Trophoblast cell (in vitro differentiated cells and primary cell): ENCODE data around the gene CELSR2.

Source experiments
- DNase-seq, 2 donors: peaks; one replicate each; pipeline ENCODE4 v3.0.0-alpha.2; 2016
- H2AFZ ChIP-seq: 2 replicates; pipeline ENCODE4 v1.6.1; 2013; ENCODE audit warnings: low read length, moderate library complexity, mild to moderate bottlenecking; ENCODE audit not compliant: insufficient read depth, poor library complexity
- H2AK5ac ChIP-seq: 2 replicates; pipeline ENCODE4 v1.6.1; 2013; ENCODE audit warnings: mild to moderate bottlenecking, low read length
- H2BK120ac ChIP-seq: 2 replicates; pipeline ENCODE4 v1.6.1; 2013; ENCODE audit warnings: low read length, mild to moderate bottlenecking, moderate library complexity; ENCODE audit not compliant: insufficient read depth, poor library complexity
- H2BK12ac ChIP-seq: 2 replicates; pipeline ENCODE4 v1.6.1; 2013; ENCODE audit warnings: mild to moderate bottlenecking, low read length, moderate library complexity
- H2BK5ac ChIP-seq: 2 replicates; pipeline ENCODE4 v1.6.1; 2013; ENCODE audit warnings: low read length, low read depth, moderate library complexity, mild to moderate bottlenecking; ENCODE audit not compliant: poor library complexity
- H3K14ac ChIP-seq: 2 replicates; pipeline ENCODE4 v1.6.1; 2013; ENCODE audit warnings: mild to moderate bottlenecking, low read length
- H3K18ac ChIP-seq: 2 replicates; pipeline ENCODE4 v1.6.1; 2013; ENCODE audit warnings: mild to moderate bottlenecking, low read length
- H3K23ac ChIP-seq: 2 replicates; pipeline ENCODE4 v1.6.1; 2013; ENCODE audit warnings: low read length
- H3K27ac ChIP-seq: 2 replicates; pipeline ENCODE4 v1.5.1; 2013; ENCODE audit warnings: low read depth, mild to moderate bottlenecking, inconsistent platforms, low read length, moderate library complexity
- H3K27me3 ChIP-seq: 2 replicates; pipeline ENCODE4 v1.6.1; 2013; ENCODE audit warnings: inconsistent platforms, mild to moderate bottlenecking, low read length, moderate library complexity; ENCODE audit not compliant: insufficient read depth
- H3K36me3 ChIP-seq, 2 experiments: 1 replicate in 1 of 2; 2 replicates in 1 of 2; pipeline ENCODE4 v1.6.1; 2013; ENCODE audit warnings: low read length in 2 of 2, mild to moderate bottlenecking in 2 of 2, moderate library complexity in 1 of 2; ENCODE audit not compliant: insufficient read depth in 2 of 2, control insufficient read depth in 1 of 2
- H3K4ac ChIP-seq: 2 replicates; pipeline ENCODE4 v1.6.1; 2013; ENCODE audit warnings: low read depth, mild to moderate bottlenecking, low read length, moderate library complexity
- H3K4me1 ChIP-seq, 2 experiments: 1 replicate in 1 of 2; 2 replicates in 1 of 2; pipeline ENCODE4 v1.6.1; 2013; ENCODE audit warnings: low read length in 2 of 2, mild to moderate bottlenecking in 2 of 2, moderate library complexity in 1 of 2; ENCODE audit not compliant: insufficient read depth in 2 of 2, control insufficient read depth in 1 of 2
- H3K4me2 ChIP-seq: 2 replicates; pipeline ENCODE4 v1.6.1; 2013; ENCODE audit warnings: inconsistent platforms, mild to moderate bottlenecking, low read length, moderate library complexity
- H3K4me3 ChIP-seq: 2 replicates; pipeline ENCODE4 v1.5.1; 2013; ENCODE audit warnings: mild to moderate bottlenecking, low read depth, low read length, inconsistent platforms
- H3K79me1 ChIP-seq: one replicate; pipeline ENCODE4 v1.6.1; 2013; ENCODE audit warnings: low read length
- H3K79me2 ChIP-seq: 2 replicates; pipeline ENCODE4 v1.6.1; 2013; ENCODE audit warnings: low read length, mild to moderate bottlenecking; ENCODE audit not compliant: control insufficient read depth, insufficient read depth, poor library complexity
- H3K9ac ChIP-seq: 2 replicates; pipeline ENCODE4 v1.6.1; 2013; ENCODE audit warnings: mild to moderate bottlenecking, low read length
- H3K9me3 ChIP-seq: 2 replicates; pipeline ENCODE4 v1.6.1; 2013; ENCODE audit warnings: low read depth, mild to moderate bottlenecking, control low read depth, inconsistent platforms, low read length; ENCODE audit not compliant: insufficient read depth
- H4K12ac ChIP-seq: 2 replicates; pipeline ENCODE4 v1.6.1; 2013; ENCODE audit warnings: low read depth, mild to moderate bottlenecking, low read length, moderate library complexity
- H4K8ac ChIP-seq: 2 replicates; pipeline ENCODE4 v1.6.1; 2013; ENCODE audit warnings: low read depth, mild to moderate bottlenecking, low read length, moderate library complexity
- H4K91ac ChIP-seq: one replicate; pipeline ENCODE4 v1.6.1; 2013; ENCODE audit warnings: low read depth, mild to moderate bottlenecking, low read length, moderate library complexity
- WGBS: extraction: QIAGEN DNeasy Blood & Tissue Kit; methylation state at CpG from one replicate; pipeline ENCODE4 v1.1.7; 2013; ENCODE audit warnings: missing lambda C conversion rate; ENCODE audit not compliant: insufficient read length, insufficient coverage; ENCODE audit errors: extremely low coverage; 5-methylcytosine and 5-hydroxymethylcytosine counted together

The CELSR2 gene

DNA sequence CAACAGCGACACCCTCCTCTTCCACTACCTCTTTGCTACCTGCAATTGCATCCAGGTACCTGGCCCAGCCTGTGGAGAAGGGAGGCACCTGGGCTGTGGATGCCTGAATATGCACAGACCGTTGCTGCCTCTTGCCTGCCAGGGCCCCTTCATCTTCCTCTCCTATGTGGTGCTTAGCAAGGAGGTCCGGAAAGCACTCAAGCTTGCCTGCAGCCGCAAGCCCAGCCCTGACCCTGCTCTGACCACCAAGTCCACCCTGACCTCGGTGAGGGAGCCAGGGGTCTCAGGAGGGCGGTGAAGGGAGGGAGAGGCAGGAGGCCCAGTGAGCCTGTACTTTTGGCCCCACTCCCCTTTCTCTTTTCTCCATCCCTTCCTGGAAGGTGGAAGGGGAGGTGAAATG, 22.1 kb downstream of the CELSR2 start:
- peaks cover 14% of the 10 kb centered on the region for H3K9me3 ChIP-seq
- no peak overlapping the region for H2BK5ac ChIP-seq
- no CpG with 5 or more reads among the region's 6 CpGs for WGBS

GRCh38 chr1:109272021-109272799, 22.9 kb downstream of the CELSR2 start:
- no peak overlapping the region for H3K9ac ChIP-seq
- H3K14ac ChIP-seq: peak overlapping the region; percentile 63
- no peak overlapping the region for H3K4me3 ChIP-seq
- no peak overlapping the region for H3K23ac ChIP-seq
- peak overlapping the region; percentile 83 for H4K91ac ChIP-seq
- H4K8ac ChIP-seq: peak overlapping the region; percentile 49
- no peak overlapping the region for H2AFZ ChIP-seq
- no peak overlapping the region for H4K12ac ChIP-seq
- peaks cover 51 to 59% of the 10 kb centered on the region in 2 experiments for H3K36me3 ChIP-seq
- WGBS: no CpG with 5 or more reads among the region's 13 CpGs
- peak overlapping the region; percentile 65 for H2BK120ac ChIP-seq
- peak overlapping the region; percentile 35 for H3K4ac ChIP-seq
- peak overlapping the region; percentile 44 for H2BK5ac ChIP-seq
- H3K4me1 ChIP-seq: peaks cover 30 to 34% of the 10 kb centered on the region in 2 experiments
- H3K79me2 ChIP-seq: peaks cover 4% of the 10 kb centered on the region
- DNase-seq: no peak
- H2BK12ac ChIP-seq: peak overlapping the region; percentile 87
- no peak overlapping the region for H3K4me2 ChIP-seq
- peaks cover 14% of the 10 kb centered on the region for H3K9me3 ChIP-seq
- H3K27me3 ChIP-seq: no peaks in the 10 kb centered on the region
- H2AK5ac ChIP-seq: peak overlapping the region; percentile 75
- H3K79me1 ChIP-seq: peaks cover 37% of the 10 kb centered on the region
- peak overlapping the region; percentile 74 for H3K18ac ChIP-seq
- no peak overlapping the region for H3K27ac ChIP-seq

More for the DNA sequence above, 22.1 kb downstream of the CELSR2 start:
- Histone ChIP-seq H3K9ac (no peak overlapping the region), H2BK12ac (no peak overlapping the region), H3K4me2 (no peak overlapping the region), H3K23ac (no peak overlapping the region), H3K4me3 (no peak overlapping the region), H3K36me3 (peaks cover 54 to 62% of the 10 kb centered on the region in 2 experiments), H3K14ac (no peak overlapping the region), H4K8ac (no peak overlapping the region), H3K27ac (no peak overlapping the region), H3K4ac (no peak overlapping the region), H2AFZ (no peak overlapping the region), H3K79me1 (peaks cover 38% of the 10 kb centered on the region), H2BK120ac (no peak overlapping the region), H4K12ac (no peak overlapping the region), H2AK5ac (no peak overlapping the region), H3K4me1 (peaks cover 28 to 37% of the 10 kb centered on the region in 2 experiments), H4K91ac (peak overlapping the region; percentile 5), H3K18ac (no peak overlapping the region), H3K27me3 (no peaks in the 10 kb centered on the region), H3K79me2 (peaks cover 4% of the 10 kb centered on the region)
- no peak for DNase-seq

DNA sequence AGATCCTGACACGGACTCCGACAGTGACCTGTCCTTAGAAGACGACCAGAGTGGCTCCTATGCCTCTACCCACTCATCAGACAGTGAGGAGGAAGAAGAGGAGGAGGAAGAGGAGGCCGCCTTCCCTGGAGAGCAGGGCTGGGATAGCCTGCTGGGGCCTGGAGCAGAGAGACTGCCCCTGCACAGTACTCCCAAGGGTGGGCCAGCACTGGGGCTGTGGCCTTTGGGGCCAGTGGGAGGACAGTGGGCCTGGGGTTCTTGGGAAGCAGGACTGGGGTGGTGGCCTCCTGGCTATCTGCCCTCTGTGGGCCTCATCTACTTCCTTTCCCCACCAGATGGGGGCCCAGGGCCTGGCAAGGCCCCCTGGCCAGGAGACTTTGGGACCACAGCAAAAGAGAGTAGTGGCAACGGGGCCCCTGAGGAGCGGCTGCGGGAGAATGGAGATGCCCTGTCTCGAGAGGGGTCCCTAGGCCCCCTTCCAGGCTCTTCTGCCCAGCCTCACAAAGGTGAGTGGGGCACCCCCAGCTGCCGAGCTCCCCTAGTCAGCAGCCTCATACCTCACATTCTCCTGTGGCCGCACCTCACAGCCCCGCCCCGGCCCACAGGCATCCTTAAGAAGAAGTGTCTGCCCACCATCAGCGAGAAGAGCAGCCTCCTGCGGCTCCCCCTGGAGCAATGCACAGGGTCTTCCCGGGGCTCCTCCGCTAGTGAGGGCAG, 23.6 kb downstream of the CELSR2 start:
- Histone ChIP-seq H3K36me3 (peaks cover 49 to 58% of the 10 kb centered on the region in 2 experiments), H3K79me2 (peaks cover 4% of the 10 kb centered on the region), H2BK120ac (peak overlapping the region; percentile 65), H3K23ac (no peak overlapping the region), H3K4me3 (no peak overlapping the region), H4K91ac (peak overlapping the region; percentile 83), H3K4me1 (peaks cover 33 to 37% of the 10 kb centered on the region in 2 experiments), H3K4me2 (no peak overlapping the region), H2AFZ (no peak overlapping the region), H3K14ac (peak overlapping the region; percentile 63), H3K9ac (no peak overlapping the region), H3K27ac (no peak overlapping the region), H3K27me3 (no peaks in the 10 kb centered on the region), H3K4ac (peak overlapping the region; percentile 35), H3K79me1 (peaks cover 36% of the 10 kb centered on the region), H4K8ac (peak overlapping the region; percentile 49), H2BK5ac (peak overlapping the region; percentile 44), H3K9me3 (peaks cover 11% of the 10 kb centered on the region), H2AK5ac (peak overlapping the region; percentile 75), H2BK12ac (peak overlapping the region; percentile 87), H4K12ac (peak overlapping the region; percentile 6), H3K18ac (peak overlapping the region; percentile 74)
- WGBS: no CpG with 5 or more reads among the region's 16 CpGs
- DNase-seq: no peak

DNA sequence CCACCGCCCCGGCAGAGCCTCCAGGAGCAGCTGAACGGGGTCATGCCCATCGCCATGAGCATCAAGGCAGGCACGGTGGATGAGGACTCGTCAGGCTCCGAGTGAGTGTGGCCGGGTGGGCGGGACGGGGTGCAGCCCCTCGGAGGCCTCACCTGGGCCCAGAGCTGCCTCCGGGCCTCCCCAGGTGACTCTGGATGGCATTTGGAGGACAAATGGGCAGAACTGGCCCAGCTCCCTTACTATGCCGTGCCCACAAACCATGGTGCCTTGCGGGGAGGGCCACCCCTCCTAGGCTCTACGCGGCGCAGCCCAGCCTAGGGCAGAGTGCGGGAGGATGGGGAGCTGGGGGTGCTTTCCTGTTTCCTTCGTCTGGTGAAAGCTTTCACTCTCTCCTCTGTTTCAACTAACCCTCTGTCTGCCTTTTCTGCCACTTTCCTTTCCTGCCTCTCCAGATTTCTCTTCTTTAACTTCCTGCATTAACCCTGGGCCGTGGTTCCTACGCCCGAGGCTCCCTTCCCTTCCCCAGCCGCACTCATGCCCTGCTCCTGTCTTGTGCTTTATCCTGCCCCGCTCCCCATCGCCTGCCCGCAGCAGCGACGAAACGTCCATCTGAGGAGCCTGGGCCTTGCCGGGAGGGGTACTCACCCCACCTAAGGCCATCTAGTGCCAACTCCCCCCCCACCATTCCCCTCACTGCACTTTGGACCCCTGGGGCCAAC, 24.4 kb downstream of the CELSR2 start:
- no CpG with 5 or more reads among the region's 30 CpGs for WGBS
- peak overlapping the region; percentile 5 for H4K12ac ChIP-seq
- peak overlapping the region; percentile 86 for H2AK5ac ChIP-seq
- peak overlapping the region; percentile 3 for H3K4me2 ChIP-seq
- peaks cover 4% of the 10 kb centered on the region for H3K79me2 ChIP-seq
- peaks cover 4% of the 10 kb centered on the region for H3K9me3 ChIP-seq
- H3K9ac ChIP-seq: no peak overlapping the region
- peak overlapping the region; percentile 53 for H2BK12ac ChIP-seq
- peak overlapping the region; percentile 65 for H2BK120ac ChIP-seq
- peak overlapping the region; percentile 7 for H3K4ac ChIP-seq
- peaks cover 33 to 39% of the 10 kb centered on the region in 2 experiments for H3K4me1 ChIP-seq
- peaks cover 36% of the 10 kb centered on the region for H3K79me1 ChIP-seq
- peak overlapping the region; percentile 42 for H3K18ac ChIP-seq
- no peaks in the 10 kb centered on the region for H3K27me3 ChIP-seq
- peak overlapping the region; percentile 99 for H3K27ac ChIP-seq
- no peak overlapping the region for H3K23ac ChIP-seq
- H2AFZ ChIP-seq: no peak overlapping the region
- peak overlapping the region; percentile 75 for H3K14ac ChIP-seq
- no peak overlapping the region for H3K4me3 ChIP-seq
- peak overlapping the region; percentile 83 for H4K91ac ChIP-seq
- peaks cover 47 to 55% of the 10 kb centered on the region in 2 experiments for H3K36me3 ChIP-seq
- peak overlapping the region; percentile 37 for H2BK5ac ChIP-seq
- peak in 1 of 2 donors; percentile 47 for DNase-seq
- H4K8ac ChIP-seq: peak overlapping the region; percentile 51
